ENCODE measurements around the gene FAT2.

DNA sequence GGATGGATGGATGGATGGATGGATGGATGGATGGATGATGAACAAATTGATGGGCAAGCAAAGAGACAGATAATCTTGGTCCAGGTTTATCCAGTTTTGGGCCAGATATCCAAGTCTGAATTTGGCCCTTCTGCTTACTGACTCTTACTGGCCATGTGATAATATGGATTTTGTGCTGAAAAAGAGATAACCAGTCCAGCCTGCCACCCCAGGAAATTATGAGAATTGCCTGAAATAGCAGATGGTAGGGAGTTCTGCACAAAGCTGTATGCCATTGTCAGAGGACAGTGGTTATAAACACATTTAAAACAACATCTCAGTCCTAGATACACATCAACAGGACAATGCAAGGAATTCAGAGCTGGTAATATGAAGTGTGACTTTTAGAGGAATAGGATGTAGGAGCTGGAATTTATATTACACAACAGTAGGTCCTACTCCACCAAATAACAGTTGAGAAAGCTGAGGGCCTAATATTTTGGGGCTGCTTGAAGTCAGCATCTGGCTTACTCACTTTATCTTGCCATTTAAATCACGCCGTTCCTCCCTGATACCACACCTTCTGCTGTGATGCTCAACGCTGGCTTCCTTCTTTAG lies 9.0 kb upstream of the FAT2 start:
- TF ChIP-seq, protein P1, sequence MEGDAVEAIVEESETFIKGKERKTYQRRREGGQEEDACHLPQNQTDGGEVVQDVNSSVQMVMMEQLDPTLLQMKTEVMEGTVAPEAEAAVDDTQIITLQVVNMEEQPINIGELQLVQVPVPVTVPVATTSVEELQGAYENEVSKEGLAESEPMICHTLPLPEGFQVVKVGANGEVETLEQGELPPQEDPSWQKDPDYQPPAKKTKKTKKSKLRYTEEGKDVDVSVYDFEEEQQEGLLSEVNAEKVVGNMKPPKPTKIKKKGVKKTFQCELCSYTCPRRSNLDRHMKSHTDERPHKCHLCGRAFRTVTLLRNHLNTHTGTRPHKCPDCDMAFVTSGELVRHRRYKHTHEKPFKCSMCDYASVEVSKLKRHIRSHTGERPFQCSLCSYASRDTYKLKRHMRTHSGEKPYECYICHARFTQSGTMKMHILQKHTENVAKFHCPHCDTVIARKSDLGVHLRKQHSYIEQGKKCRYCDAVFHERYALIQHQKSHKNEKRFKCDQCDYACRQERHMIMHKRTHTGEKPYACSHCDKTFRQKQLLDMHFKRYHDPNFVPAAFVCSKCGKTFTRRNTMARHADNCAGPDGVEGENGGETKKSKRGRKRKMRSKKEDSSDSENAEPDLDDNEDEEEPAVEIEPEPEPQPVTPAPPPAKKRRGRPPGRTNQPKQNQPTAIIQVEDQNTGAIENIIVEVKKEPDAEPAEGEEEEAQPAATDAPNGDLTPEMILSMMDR (IDR thresholded peaks at IDR 0.05), result no peak
- no peak for TF ChIP-seq POLR2A (IDR thresholded peaks at IDR 0.05)

Measured in esophagus squamous epithelium (tissue), 4 donors.